ENCODE data around the gene SP110. TPM values are rescaled to one million over a fixed set of nuclear protein-coding genes. Genes with fewer than 3 reads are reported as not detected.

Gene SP110
- total RNA-seq, 6 experiments from 2014 or later, result 5.0 to 13.1 (median 11.2) TPM

GRCh38 chr2:230234845-230235244 is 15.1 kb upstream of the SP110 start:
- intact Hi-C loops (cut with DNase I), result no loop called here
- Histone ChIP-seq H3K9me3 (no peaks in the 10 kb centered on the region), H3K36me3 (no peaks in the 10 kb centered on the region), H3K4me3 (no peak overlapping the region), H3K4me1 (no peaks in the 10 kb centered on the region), H3K27me3 (no peaks in the 10 kb centered on the region), H3K27ac (no peak overlapping the region)
- 57% methylated on average over 3 of the region's 3 CpGs for WGBS (ENCODE audit: insufficient coverage, low coverage, low lambda C conversion rate, missing lambda C conversion rate)
- ATAC-seq (no peak), DNase-seq (no peak)
- no peak for TF ChIP-seq CTCF (IDR thresholded peaks at IDR 0.05)
- no peak for TF ChIP-seq POLR2A (IDR thresholded peaks at IDR 0.05)

- Histone ChIP-seq H3K4me1 (no peaks in the 10 kb centered on the region), H3K27ac (no peak overlapping the region), H3K36me3 (no peaks in the 10 kb centered on the region), H3K9me3 (no peaks in the 10 kb centered on the region), H3K27me3 (no peaks in the 10 kb centered on the region), H3K4me3 (no peak overlapping the region)
- DNase-seq (no peak), ATAC-seq (no peak)
- WGBS (ENCODE audit: insufficient coverage, low coverage, low lambda C conversion rate, missing lambda C conversion rate), result 88% methylated on average over 1 of the region's 3 CpGs
- TF ChIP-seq POLR2A (IDR thresholded peaks at IDR 0.05) (no peak), CTCF (IDR thresholded peaks at IDR 0.05) (no peak)
- intact Hi-C loops (cut with DNase I), result no loop called here
Observed at GRCh38 chr2:230234122-230234722, 14.4 kb upstream of the SP110 start.

DNA sequence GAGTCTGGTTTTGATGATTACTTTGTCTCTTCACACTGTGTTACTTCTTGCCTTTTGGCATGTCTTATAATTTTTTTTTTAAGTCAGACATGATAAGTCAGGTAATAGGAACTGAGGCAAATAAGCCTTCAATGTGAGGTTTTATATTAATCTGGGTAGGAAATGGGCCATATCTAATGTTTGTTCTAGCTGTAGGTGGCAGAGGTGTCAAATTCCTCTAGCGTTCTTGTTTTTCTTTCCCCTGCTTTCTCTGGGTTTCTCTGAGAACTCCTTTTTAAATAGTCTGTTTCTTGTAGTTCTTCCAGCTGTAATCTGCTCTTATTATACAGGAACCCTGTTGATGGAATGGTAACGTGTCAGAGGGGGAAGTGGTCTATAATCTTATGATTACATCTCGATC is 11.5 kb upstream of the SP110 start:
- no peaks in the 10 kb centered on the region for H3K9me3 ChIP-seq
- DNase-seq, result no peak
- no peaks in the 10 kb centered on the region for H3K4me1 ChIP-seq
- no peak overlapping the region for H3K27ac ChIP-seq
- intact Hi-C loops (cut with DNase I), result no loop called here
- H3K36me3 ChIP-seq, result no peaks in the 10 kb centered on the region
- TF ChIP-seq POLR2A (IDR thresholded peaks at IDR 0.05) (no peak), CTCF (IDR thresholded peaks at IDR 0.05) (no peak)
- no peak for ATAC-seq
- H3K4me3 ChIP-seq, result no peak overlapping the region
- WGBS (ENCODE audit: insufficient coverage, low coverage, low lambda C conversion rate, missing lambda C conversion rate), result 45% methylated on average over 3 of the region's 3 CpGs
- no peaks in the 10 kb centered on the region for H3K27me3 ChIP-seq

- no peak for DNase-seq
- intact Hi-C loops (cut with DNase I), result no loop called here
- ATAC-seq, result no peak
- Histone ChIP-seq H3K4me3 (no peak overlapping the region), H3K4me1 (no peaks in the 10 kb centered on the region), H3K9me3 (no peaks in the 10 kb centered on the region), H3K27me3 (no peaks in the 10 kb centered on the region), H3K27ac (no peak overlapping the region), H3K36me3 (no peaks in the 10 kb centered on the region)
- TF ChIP-seq POLR2A (IDR thresholded peaks at IDR 0.05), result no peak
- TF ChIP-seq CTCF (IDR thresholded peaks at IDR 0.05), result no peak
- 97% methylated on average over 2 of the region's 2 CpGs for WGBS (ENCODE audit: insufficient coverage, low coverage, low lambda C conversion rate, missing lambda C conversion rate)
Observed at GRCh38 chr2:230230496-230231200, 10.9 kb upstream of the SP110 start.
